Stimulated activated naive CD8-positive, alpha-beta T cell treated with anti-CD3 and anti-CD28 coated beads, Interleukin-15, Interleukin-2, amounts not matched to agents 100 ng/mL and 50 ng/mL, for 24 hours (primary cell): ENCODE results near the gene PRMT2.
"Not testable (repeated sequence)": the region's sequence is repeated elsewhere in the genome, so short reads cannot be mapped to it uniquely, and the experiment has no call there.

ENCODE experiments used
- H3K27ac Mint-ChIP-seq: one replicate; pipeline ENCODE4 v1.8.0; 2021; ENCODE audit warnings: mild to moderate bottlenecking, mixed read lengths
- H3K27me3 Mint-ChIP-seq: one replicate; pipeline ENCODE4 v1.8.0; 2021; ENCODE audit warnings: mixed read lengths
- H3K36me3 Mint-ChIP-seq: one replicate; pipeline ENCODE4 v1.8.0; 2021; ENCODE audit warnings: low read depth, mixed read lengths
- H3K4me1 Mint-ChIP-seq: one replicate; pipeline ENCODE4 v1.8.0; 2021; ENCODE audit warnings: low read depth, mixed read lengths
- H3K4me3 Mint-ChIP-seq: one replicate; pipeline ENCODE4 v1.8.0; 2021; ENCODE audit warnings: mild to moderate bottlenecking, mixed read lengths
- H3K9me3 Mint-ChIP-seq: one replicate; pipeline ENCODE4 v1.8.0; 2021; ENCODE audit warnings: mixed read lengths

Gene PRMT2

GRCh38 chr21:46664316-46664995, 29.0 kb downstream of the PRMT2 start:
- peaks cover under 1% of the 10 kb centered on the region for H3K27me3 Mint-ChIP-seq
- H3K36me3 Mint-ChIP-seq, result peaks cover 17% of the 10 kb centered on the region
- H3K4me3 Mint-ChIP-seq, result no peak overlapping the region
- no peak overlapping the region for H3K27ac Mint-ChIP-seq
- H3K4me1 Mint-ChIP-seq, result peaks cover 25% of the 10 kb centered on the region
- H3K9me3 Mint-ChIP-seq, result no peaks in the 10 kb centered on the region

GRCh38 chr21:46665566-46665965, 30.1 kb downstream of the PRMT2 start:
- Mint-ChIP-seq H3K9me3 (no peaks in the 10 kb centered on the region), H3K27ac (no peak overlapping the region), H3K36me3 (peaks cover 17% of the 10 kb centered on the region), H3K4me1 (peaks cover 19% of the 10 kb centered on the region), H3K27me3 (peaks cover 4% of the 10 kb centered on the region), H3K4me3 (no peak overlapping the region)

- peak overlapping the region; percentile 84 for H3K4me3 Mint-ChIP-seq
- H3K4me1 Mint-ChIP-seq, result peaks cover 10% of the 10 kb centered on the region
- H3K36me3 Mint-ChIP-seq, result peaks cover 17% of the 10 kb centered on the region
- no peak overlapping the region for H3K27ac Mint-ChIP-seq
- no peaks in the 10 kb centered on the region for H3K9me3 Mint-ChIP-seq
- peaks cover 4% of the 10 kb centered on the region for H3K27me3 Mint-ChIP-seq
Measured at GRCh38 chr21:46666941-46667740, 31.7 kb downstream of the PRMT2 start.

GRCh38 chr21:46667741-46668380, 32.4 kb downstream of the PRMT2 start:
- H3K4me1 Mint-ChIP-seq, result peaks cover 10% of the 10 kb centered on the region
- no peaks in the 10 kb centered on the region for H3K9me3 Mint-ChIP-seq
- H3K4me3 Mint-ChIP-seq, result peak overlapping the region; percentile 84
- no peak overlapping the region for H3K27ac Mint-ChIP-seq
- peaks cover 14% of the 10 kb centered on the region for H3K36me3 Mint-ChIP-seq
- peaks cover 4% of the 10 kb centered on the region for H3K27me3 Mint-ChIP-seq

- peaks cover 4% of the 10 kb centered on the region for H3K27me3 Mint-ChIP-seq
- peak overlapping the region; percentile 84 for H3K4me3 Mint-ChIP-seq
- peaks cover 10% of the 10 kb centered on the region for H3K4me1 Mint-ChIP-seq
- H3K36me3 Mint-ChIP-seq, result peaks cover 9% of the 10 kb centered on the region
- no peak overlapping the region for H3K27ac Mint-ChIP-seq
- no peaks in the 10 kb centered on the region for H3K9me3 Mint-ChIP-seq
Measured at GRCh38 chr21:46668381-46668780, 32.9 kb downstream of the PRMT2 start.

- not testable (repeated sequence) for H3K27ac Mint-ChIP-seq, H3K36me3 Mint-ChIP-seq, H3K9me3 Mint-ChIP-seq, H3K4me3 Mint-ChIP-seq, H3K4me1 Mint-ChIP-seq, H3K27me3 Mint-ChIP-seq
Measured at GRCh38 chr21:46668904-46669303, 33.4 kb downstream of the PRMT2 start.

GRCh38 chr21:46674430-46675007, 39.0 kb downstream of the PRMT2 start:
- no peaks in the 10 kb centered on the region for H3K4me1 Mint-ChIP-seq
- H3K27me3 Mint-ChIP-seq, result peaks cover 3% of the 10 kb centered on the region
- no peak overlapping the region for H3K4me3 Mint-ChIP-seq
- no peak overlapping the region for H3K27ac Mint-ChIP-seq
- no peaks in the 10 kb centered on the region for H3K9me3 Mint-ChIP-seq
- no peaks in the 10 kb centered on the region for H3K36me3 Mint-ChIP-seq

GRCh38 chr21:46675595-46676280, 40.3 kb downstream of the PRMT2 start:
- Mint-ChIP-seq H3K27me3 (peaks cover 3% of the 10 kb centered on the region), H3K9me3 (no peaks in the 10 kb centered on the region), H3K36me3 (no peaks in the 10 kb centered on the region), H3K4me3 (no peak overlapping the region), H3K4me1 (no peaks in the 10 kb centered on the region), H3K27ac (no peak overlapping the region)

GRCh38 chr21:46676542-46676941, 41.1 kb downstream of the PRMT2 start:
- not testable (repeated sequence) for H3K4me3 Mint-ChIP-seq, H3K36me3 Mint-ChIP-seq, H3K27me3 Mint-ChIP-seq, H3K27ac Mint-ChIP-seq, H3K9me3 Mint-ChIP-seq, H3K4me1 Mint-ChIP-seq

- H3K27ac Mint-ChIP-seq, H3K4me3 Mint-ChIP-seq, H3K4me1 Mint-ChIP-seq, H3K9me3 Mint-ChIP-seq, H3K36me3 Mint-ChIP-seq: not testable (repeated sequence)
- H3K27me3 Mint-ChIP-seq, result peaks cover 12% of the 10 kb centered on the region
Measured at GRCh38 chr21:46681593-46681992, 46.1 kb downstream of the PRMT2 start.

GRCh38 chr21:46698652-46699051, 63.2 kb downstream of the PRMT2 start:
- not testable (repeated sequence) for H3K4me3 Mint-ChIP-seq, H3K27me3 Mint-ChIP-seq, H3K27ac Mint-ChIP-seq, H3K36me3 Mint-ChIP-seq, H3K4me1 Mint-ChIP-seq, H3K9me3 Mint-ChIP-seq

- H3K27me3 Mint-ChIP-seq, H3K9me3 Mint-ChIP-seq, H3K27ac Mint-ChIP-seq, H3K4me3 Mint-ChIP-seq, H3K4me1 Mint-ChIP-seq, H3K36me3 Mint-ChIP-seq: not testable (repeated sequence)
Measured at GRCh38 chr21:46699104-46699503, 63.6 kb downstream of the PRMT2 start.
